ENCODE data around the gene NTSR2.

Gene NTSR2

DNA sequence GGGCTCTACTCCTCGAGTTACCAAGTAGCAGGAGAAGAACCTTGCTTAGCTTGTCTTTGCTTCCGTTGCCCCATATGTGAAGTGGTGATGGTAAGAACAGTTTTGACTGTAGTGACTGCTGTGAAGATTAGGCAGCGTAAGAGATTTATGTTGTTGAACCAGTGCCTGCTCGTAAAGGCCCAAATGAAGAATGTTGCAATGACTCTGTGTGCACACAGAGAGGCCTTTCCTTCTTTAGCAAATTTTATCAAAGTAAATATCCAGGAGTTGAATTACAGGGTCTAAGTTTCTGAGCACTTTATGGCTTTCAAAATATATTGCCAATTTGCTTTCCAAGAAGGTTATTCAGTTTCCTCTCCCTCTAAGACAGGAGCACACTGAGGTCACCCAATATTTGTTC lies 14.5 kb downstream of the NTSR2 start:
- DNase-seq: no peak

- no peak for DNase-seq
Observed at GRCh38 chr2:11652553-11652952, 17.4 kb downstream of the NTSR2 start.

DNA sequence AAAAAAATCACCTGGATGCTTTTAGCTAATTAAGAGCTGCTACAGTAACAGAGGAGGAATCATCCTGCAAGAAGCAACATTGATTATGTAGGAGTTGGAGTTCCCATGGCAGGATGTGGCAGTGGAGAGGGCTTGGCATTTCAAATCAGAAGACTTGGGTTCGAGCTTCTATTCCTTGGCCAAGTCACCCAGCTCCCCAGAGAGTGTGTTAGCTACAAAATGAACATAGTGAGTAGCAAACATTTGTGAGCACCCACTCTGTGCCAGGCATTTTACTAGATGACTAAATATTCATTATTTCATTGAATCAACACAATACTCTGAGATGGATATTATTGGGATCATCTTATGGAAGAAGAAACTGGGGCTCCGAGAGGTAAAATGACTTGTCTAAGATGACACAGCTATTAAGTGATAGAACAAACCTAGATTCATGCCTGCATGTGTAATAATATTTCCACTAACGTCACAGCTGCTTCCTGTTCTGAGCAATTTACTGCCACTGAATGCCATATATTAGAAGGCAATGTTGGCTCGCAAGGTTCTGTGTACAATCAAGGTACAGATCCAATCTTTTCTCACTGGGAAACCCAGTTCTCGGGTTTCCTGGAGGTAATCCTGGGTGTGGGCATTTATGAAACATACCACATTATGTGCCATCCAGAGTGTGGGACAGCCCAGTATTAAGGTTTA lies 18.0 kb downstream of the NTSR2 start:
- no peak for DNase-seq

GRCh38 chr2:11649093-11649492 lies 20.9 kb downstream of the NTSR2 start:
- DNase-seq: no peak

GRCh38 chr2:11647834-11648600 lies 22.0 kb downstream of the NTSR2 start:
- DNase-seq: no peak

DNA sequence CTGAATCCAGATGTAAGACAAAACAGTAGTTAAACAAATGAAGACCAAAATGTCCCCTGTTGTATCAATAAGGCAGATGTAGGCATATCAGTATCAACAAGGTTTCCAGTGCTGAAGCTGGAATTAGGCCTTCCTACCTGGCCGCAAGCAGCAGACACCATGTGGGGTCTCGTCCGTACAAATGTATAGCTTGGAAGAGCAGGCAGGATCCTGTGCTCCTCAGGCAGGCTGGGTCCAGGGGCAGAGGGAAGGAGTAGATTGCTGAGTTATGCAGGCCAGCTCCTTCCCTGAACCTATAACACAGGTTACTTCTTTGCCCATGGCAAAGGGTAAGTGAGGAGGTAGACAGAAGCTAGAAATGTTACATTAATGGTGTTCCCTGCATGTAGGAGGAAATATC lies 23.5 kb downstream of the NTSR2 start:
- DNase-seq: no peak

DNA sequence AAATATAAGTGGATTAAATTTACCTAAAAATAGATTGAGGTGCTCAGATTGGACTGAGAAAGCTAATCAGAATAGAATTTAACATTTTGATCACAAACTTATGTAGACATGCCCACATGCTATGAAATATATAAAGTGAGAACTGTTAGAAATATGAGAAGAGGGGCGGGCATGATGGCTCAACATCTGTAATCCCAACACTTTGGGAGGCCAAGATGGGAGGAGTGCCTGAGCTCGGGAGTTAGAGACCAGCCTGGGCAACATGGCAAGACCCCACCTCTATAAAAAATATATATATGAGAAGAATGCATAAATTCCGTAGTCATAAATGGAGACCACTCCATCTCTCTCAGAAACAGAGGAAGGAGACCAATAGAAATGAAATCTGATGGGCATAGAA lies 25.7 kb downstream of the NTSR2 start:
- no peak for DNase-seq

DNA sequence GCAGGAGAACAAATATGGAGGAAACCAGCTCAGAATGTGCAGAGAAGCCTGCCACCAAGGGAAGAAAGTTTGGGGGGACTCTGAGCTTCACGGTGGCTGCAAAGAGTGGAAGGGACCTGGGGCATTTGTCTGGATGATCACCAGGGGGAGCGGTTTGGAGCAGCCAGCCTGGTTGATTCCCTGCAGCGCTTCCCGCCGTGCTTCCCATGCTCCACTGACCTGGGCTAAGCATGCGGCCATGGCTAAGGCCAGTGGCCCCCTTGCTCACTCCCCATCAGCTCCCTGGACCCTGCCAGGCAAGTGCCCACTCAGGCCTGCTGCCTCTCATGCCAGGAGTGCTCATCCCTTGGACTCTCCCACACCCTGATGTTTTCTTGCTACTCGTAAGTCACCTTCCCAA lies 27.0 kb downstream of the NTSR2 start:
- no peak for DNase-seq

- DNase-seq: no peak
Observed at GRCh38 chr2:11640132-11640531, 29.9 kb downstream of the NTSR2 start.

DNA sequence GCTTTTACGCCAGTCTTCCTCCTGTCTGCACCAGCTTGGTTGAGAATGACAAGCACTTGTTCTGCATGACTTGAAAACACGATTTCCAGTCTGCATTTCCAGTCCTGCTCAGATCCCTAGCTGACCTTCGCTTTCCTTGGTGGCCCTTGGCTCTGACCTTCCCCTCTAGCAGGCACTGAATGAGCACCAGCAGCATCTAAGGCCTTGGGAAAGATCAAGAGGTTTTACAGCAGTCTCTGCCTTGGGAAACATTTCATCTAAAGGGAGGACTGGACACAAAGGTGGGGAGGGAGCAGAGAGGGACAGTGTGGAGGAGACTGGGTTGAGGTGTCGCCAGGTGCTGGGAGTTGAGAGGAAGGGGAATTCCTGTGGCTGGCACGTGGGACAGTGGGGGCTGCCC lies 30.5 kb downstream of the NTSR2 start:
- no peak for DNase-seq

GRCh38 chr2:11637546-11637945 lies 32.4 kb downstream of the NTSR2 start:
- DNase-seq: no peak

DNA sequence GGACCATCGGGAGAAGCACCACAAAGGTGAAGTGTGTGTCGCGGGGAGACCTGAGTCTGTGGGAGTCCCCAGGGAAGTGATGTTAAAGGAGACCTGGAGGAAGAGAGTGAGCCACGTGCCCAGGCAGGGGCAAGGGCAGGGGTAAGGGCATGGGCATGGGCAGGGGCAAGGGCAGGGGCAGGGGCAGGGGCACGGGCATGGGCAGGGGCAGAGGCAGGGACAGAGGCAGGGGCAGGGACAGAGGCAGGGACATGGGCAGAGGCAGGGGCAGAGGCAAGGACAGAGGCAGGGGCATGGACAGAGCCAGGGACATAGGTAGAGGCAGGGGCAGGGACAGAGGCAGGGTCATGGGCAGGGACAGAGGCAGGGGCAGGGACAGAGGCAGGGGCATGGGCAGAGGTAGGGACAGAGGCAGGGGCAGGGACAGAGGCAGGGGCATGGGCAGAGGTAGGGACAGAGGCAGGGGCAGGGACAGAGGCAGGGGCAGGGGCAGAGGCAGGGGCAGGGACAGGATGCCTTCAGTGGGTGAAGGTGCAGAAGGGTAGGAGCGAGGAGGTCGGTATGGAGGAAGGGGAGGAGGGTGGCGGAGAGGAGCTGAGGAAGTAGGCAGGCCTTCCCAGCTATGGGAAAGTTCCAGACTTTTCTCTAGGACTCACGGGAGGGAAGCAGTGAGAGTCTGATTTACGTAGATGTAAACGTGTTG lies 33.3 kb downstream of the NTSR2 start:
- no peak for DNase-seq

DNA sequence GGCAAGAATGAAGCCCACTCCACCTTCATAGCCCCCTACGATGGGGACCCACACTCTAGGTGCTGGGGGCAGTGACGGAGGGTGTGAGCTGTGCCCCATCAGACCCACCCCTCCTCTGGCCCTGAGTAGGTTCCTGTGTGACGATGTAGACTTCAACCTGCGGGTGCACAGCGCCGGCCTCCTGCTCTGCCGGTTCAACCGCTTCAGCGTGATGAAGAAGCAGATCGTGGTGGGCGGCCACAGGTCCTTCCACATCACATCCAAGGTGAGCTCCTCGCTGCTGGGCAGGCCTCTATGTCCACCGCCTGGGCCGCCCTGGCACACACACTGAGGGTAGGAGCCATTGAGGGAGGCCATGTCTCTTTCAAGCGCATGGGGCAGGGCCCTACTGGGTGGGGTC lies 34.9 kb downstream of the NTSR2 start:
- no peak for DNase-seq

DNA sequence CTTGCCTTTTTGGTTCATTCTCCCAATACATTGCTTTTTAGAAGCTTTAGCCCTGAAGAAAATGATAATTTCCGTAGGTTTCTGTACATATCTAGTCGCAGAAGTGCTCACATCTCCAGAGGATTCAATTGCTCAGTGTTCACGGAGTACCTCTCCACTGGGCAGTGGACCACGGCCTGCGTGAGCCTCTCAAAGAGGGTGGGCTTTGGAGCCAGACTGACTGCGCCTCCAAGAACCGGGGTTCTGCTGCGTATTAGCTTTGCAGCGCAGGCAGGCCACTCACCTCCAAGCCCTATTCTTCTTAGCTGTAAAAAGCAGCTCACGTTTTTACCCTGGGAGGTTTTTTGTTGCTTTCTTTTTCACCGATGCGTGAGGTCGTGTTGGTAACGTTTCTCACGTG lies 35.4 kb downstream of the NTSR2 start:
- no peak for DNase-seq

- DNase-seq: no peak
Observed at GRCh38 chr2:11633923-11634478, 36.0 kb downstream of the NTSR2 start.

DNA sequence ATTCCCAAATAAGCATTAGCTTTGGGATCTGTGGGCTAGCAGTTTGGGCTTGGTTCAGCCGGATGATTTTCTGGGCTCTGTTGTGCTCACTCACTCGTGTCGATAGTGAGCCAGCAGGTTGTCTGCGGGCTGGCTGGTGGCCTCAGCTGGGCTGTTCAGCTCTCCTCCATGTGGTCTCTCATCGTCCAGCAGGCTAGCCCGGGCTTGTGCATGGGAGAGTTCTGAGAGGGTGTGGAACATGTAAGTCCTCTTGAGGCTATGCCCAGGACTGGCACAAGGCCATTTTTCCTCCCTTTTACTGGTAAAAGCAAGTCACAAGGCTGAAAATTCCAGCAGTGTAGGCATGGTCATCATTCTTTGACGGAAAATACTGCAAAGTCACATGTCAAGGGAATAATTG lies 38.5 kb downstream of the NTSR2 start:
- no peak for DNase-seq

GRCh38 chr2:11630855-11631254 lies 39.1 kb downstream of the NTSR2 start:
- DNase-seq: no peak

DNA sequence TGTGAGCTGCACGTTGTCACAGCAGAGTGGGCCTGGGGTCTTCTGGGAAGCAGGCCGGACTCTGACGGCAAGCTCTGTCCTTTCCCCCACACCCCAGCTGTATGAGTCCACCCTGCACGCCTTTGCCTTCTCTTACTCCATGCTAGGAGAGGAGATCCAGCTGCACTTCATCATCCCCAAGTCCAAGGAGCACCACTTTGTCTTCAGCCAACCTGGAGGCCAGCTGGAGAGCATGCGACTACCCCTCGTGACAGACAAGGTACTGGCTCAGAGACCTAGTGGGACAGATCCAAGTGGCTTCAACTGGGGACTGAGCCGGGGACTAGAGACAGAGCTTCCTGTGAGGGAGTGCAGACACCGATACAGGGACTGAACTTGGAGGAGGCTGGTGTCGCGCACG lies 40.1 kb downstream of the NTSR2 start:
- no peak for DNase-seq

DNA sequence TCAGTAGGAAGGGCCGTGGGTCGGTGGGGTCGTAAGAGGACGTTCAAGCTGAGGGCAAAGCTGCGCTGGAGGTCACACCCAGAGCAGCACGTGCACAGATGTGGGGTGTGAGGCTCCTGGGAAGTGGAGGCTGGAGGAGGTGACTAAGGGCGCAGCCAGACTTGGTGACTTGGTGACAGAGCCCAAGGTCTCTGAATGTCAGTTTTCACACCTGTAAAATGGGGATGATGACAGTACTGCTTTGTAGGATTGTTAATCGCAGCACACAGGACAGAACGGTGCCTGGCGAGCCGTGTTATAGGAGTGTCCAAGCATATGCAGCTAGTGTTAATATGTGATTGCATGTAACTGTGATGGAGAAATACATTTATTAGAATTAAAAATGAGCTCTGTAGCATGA lies 40.8 kb downstream of the NTSR2 start:
- DNase-seq: no peak

- no peak for DNase-seq
Observed at GRCh38 chr2:11628675-11629074, 41.3 kb downstream of the NTSR2 start.

DNA sequence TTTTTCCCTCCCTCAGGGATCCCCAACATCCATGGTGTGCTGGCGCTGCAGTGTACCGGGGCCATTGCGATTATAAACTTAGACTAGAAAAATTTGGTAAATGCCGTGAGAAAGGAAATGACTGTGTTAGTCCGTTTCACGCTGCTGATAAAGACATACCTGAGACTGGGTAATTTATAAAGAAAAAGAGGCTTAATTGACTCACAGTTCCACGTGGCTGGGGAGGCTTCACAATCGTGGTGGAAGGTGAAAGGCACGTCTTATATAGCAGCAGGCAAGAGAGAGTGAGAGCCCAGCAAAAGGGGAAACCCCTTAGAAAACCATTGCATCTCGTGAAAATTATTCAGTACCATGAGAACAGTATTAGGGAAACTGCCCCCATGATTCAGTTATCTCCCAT lies 44.3 kb downstream of the NTSR2 start:
- DNase-seq: no peak

DNA sequence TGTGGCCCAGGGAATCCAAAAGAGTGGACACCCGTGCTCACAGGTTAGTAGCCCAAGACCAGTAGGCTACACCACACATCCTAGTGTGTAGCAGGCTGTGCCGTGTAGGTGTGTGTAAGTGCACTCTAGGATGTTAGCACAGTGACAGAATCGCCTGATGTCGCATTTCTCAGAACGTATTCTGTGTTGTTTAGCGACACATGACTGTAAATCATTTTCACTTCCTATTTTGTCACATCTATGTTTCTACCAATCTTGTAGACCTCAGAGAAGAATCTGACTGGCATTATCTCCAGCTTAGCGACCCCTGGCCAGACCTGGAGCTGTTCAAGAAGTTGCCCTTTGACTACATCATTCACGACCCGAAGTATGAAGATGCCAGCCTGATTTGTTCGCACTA lies 45.1 kb downstream of the NTSR2 start:
- no peak for DNase-seq

- no peak for DNase-seq
Observed at GRCh38 chr2:11622611-11623010, 47.4 kb downstream of the NTSR2 start.

- no peak for DNase-seq
Observed at GRCh38 chr2:11621410-11621809, 48.6 kb downstream of the NTSR2 start.

Data from COR-L47 (cell line).